ENCODE measurements around the gene KRTAP22-2.

GRCh38 chr21:30620522-30620921 lies 30.3 kb upstream of the KRTAP22-2 start, which contains the start of gene KRTAP20-4:
- TF ChIP-seq CTCF (IDR thresholded peaks at IDR 0.05) = no peak
- no peak for TF ChIP-seq POLR2A (IDR thresholded peaks at IDR 0.05)

Data from upper lobe of left lung (tissue), 4 donors.